Measurements from ENCODE around the gene SLC12A8. TPM values are rescaled to one million over a fixed set of nuclear protein-coding genes. Genes with fewer than 3 reads are reported as not detected.

The SLC12A8 gene
- total RNA-seq, 1 donor from 2014 or later = 1.9 TPM

- no peak for DNase-seq (ENCODE audit: extremely low read depth, low read depth, low spot score)
Measured at GRCh38 chr3:125042725-125043406, 169.7 kb downstream of the SLC12A8 start.

GRCh38 chr3:125039131-125040100, 173.1 kb downstream of the SLC12A8 start:
- no peak for DNase-seq (ENCODE audit: extremely low read depth, low read depth, low spot score)

- no peak for DNase-seq (ENCODE audit: extremely low read depth, low read depth, low spot score)
Measured at GRCh38 chr3:125037498-125038150, 174.9 kb downstream of the SLC12A8 start.

GRCh38 chr3:125035217-125035616, 177.3 kb downstream of the SLC12A8 start:
- no peak for DNase-seq (ENCODE audit: extremely low read depth, low read depth, low spot score)

DNA sequence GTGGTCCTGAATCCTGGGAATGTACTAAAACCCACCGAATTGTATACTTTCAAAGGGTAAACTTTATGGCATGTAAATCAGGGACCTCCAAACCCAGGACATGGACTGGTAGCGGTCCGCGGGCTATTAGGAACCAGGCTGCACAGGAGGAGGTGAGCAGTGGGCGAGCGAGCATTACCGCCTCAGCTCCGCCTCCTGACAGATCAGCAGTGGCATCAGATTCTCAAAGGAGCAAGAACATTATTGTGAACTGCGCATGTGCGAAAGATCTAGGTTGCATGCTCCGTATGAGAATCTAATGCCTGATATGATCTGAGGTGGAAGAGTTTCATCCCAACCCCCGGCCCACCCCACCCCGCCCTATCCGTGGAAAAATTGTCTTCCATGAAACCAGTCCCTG, 178.9 kb downstream of the SLC12A8 start:
- DNase-seq (ENCODE audit: extremely low read depth, low read depth, low spot score) = no peak

- no peak for DNase-seq (ENCODE audit: extremely low read depth, low read depth, low spot score)
Measured at GRCh38 chr3:125033135-125033534, 179.4 kb downstream of the SLC12A8 start.

- no peak for DNase-seq (ENCODE audit: extremely low read depth, low read depth, low spot score)
Measured at GRCh38 chr3:125032683-125033082, 179.9 kb downstream of the SLC12A8 start.

Other genes starting within 250 kb of the SLC12A8 start
- gene HEG1, start 156.8 kb downstream of the SLC12A8 start, total RNA-seq = 45.7 and 104 TPM in 2 replicates
- gene ZNF148, start 162.6 kb upstream of the SLC12A8 start, total RNA-seq = 15.2 and 21.4 TPM in 2 replicates